Stomach (tissue), 4 donors: ENCODE results near the gene AKNA.

ENCODE experiments used
- CTCF ChIP-seq, 7 experiments: fragments of 450-650 bp in 4 of 7; fragments of 200-600 bp in 3 of 7; sonication (generic) in 3 of 7; IDR thresholded peaks; one replicate each; pipeline ENCODE4 v1.5.1; 2016 to 2019; ENCODE audit warnings: antibody characterized with exemption in 7 of 7, control low read depth in 2 of 7, mild to moderate bottlenecking in 1 of 7
- POLR2AphosphoS5 ChIP-seq, 3 donors: sonication (generic); formaldehyde crosslinking; IDR thresholded peaks; one replicate each; pipeline ENCODE4 v1.6.1; 2016; ENCODE audit warnings: antibody characterized with exemption in 3 of 3

- TF ChIP-seq CTCF (IDR thresholded peaks at IDR 0.05) (peak in 1 of 7 experiments; percentile 11), POLR2AphosphoS5 (IDR thresholded peaks at IDR 0.05) (peak; percentile 18 to 94 (median 91))
These were observed 10.2 kb upstream of the AKNA start for GRCh38 chr9:114397848-114398605.
